WTC11 (cell line): Measurements from ENCODE around the gene TCF21. TPM values are rescaled to one million over a fixed set of nuclear protein-coding genes. Genes with fewer than 3 reads are reported as not detected.
A peak's percentile ranks its signal among the peaks of the same experiment; 100 is the strongest.

ENCODE experiments used
- ATAC-seq: fragments of 200-7000 bp; cut with Tn5 transposase; 2 replicates; pipeline ENCODE4 v1.10.0; 2021; ENCODE audit warnings: mild to moderate bottlenecking, moderate library complexity
- CTCF ChIA-PET: fragments of 300-600 bp; sonication (Branson Sonifier 250); formaldehyde crosslinking; loops from one replicate; lab custom pipeline; 2021; ENCODE audit warnings: antibody characterized with exemption; lab: Charles Lee
- POLR2A ChIA-PET: fragments of 350-600 bp; sonication (Branson Sonifier 250); formaldehyde crosslinking; loops from one replicate; lab custom pipeline; 2021; ENCODE audit warnings: antibody characterized with exemption; lab: Charles Lee
- DNase-seq: peaks from one replicate; pipeline ENCODE4 v3.0.0; 2021; ENCODE audit warnings: low spot score
- H3K27ac Mint-ChIP-seq: 2 replicates; pipeline ENCODE4 v1.8.0; 2021; ENCODE audit warnings: mixed read lengths
- H3K27me3 Mint-ChIP-seq: 2 replicates; pipeline ENCODE4 v1.8.0; 2021; ENCODE audit warnings: low read depth, mild to moderate bottlenecking, moderate library complexity, mixed read lengths
- H3K36me3 Mint-ChIP-seq: 2 replicates; pipeline ENCODE4 v1.8.0; 2021; ENCODE audit warnings: mixed read lengths
- H3K4me1 Mint-ChIP-seq: 2 replicates; pipeline ENCODE4 v1.8.0; 2022; ENCODE audit warnings: mixed read lengths
- H3K4me3 Mint-ChIP-seq: 2 replicates; pipeline ENCODE4 v1.8.0; 2021; ENCODE audit warnings: mild to moderate bottlenecking, moderate library complexity, mixed read lengths
- H3K9me3 Mint-ChIP-seq: 2 replicates; pipeline ENCODE4 v1.8.0; 2021; ENCODE audit warnings: mixed read lengths
- CREB1 ChIP-seq: sonication (generic); formaldehyde crosslinking; IDR thresholded peaks from 2 replicates; pipeline ENCODE4 v1.8.0; 2023; ENCODE audit warnings: mild to moderate bottlenecking, missing genetic modification reagents
- ETV6 ChIP-seq: sonication (generic); formaldehyde crosslinking; IDR thresholded peaks from 2 replicates; pipeline ENCODE4 v1.8.1; 2022; ENCODE audit warnings: mild to moderate bottlenecking, missing genetic modification reagents
- FOXK1 ChIP-seq: sonication (generic); formaldehyde crosslinking; IDR thresholded peaks from 2 replicates; pipeline ENCODE4 v1.8.0; 2022; ENCODE audit warnings: mild to moderate bottlenecking, moderate library complexity, missing genetic modification reagents
- IRF2 ChIP-seq: sonication (generic); formaldehyde crosslinking; IDR thresholded peaks from 2 replicates; pipeline ENCODE4 v1.8.0; 2022; ENCODE audit warnings: low read depth, missing genetic modification reagents, borderline replicate concordance
- MXD4 ChIP-seq: fragments of 250-450 bp; sonication (Bioruptor Pico); IDR thresholded peaks from 2 replicates; pipeline ENCODE4 v1.8.0; 2021; ENCODE audit warnings: mild to moderate bottlenecking, moderate library complexity, borderline replicate concordance
- NFATC4 ChIP-seq: fragments of 250-450 bp; sonication (Bioruptor Pico); IDR thresholded peaks from 2 replicates; pipeline ENCODE4 v1.9.0; 2021; ENCODE audit warnings: mild to moderate bottlenecking
- NR3C1 ChIP-seq: sonication (generic); formaldehyde crosslinking; conservative IDR thresholded peaks from 2 replicates; pipeline ENCODE4 v1.8.1; 2023; ENCODE audit warnings: low read depth, mild to moderate bottlenecking, missing genetic modification reagents
- RORB ChIP-seq: fragments of 250-450 bp; sonication (Bioruptor Pico); IDR thresholded peaks from 2 replicates; pipeline ENCODE4 v1.9.0; 2021; ENCODE audit warnings: mild to moderate bottlenecking
- SMAD3 ChIP-seq: sonication (generic); formaldehyde crosslinking; IDR thresholded peaks from 2 replicates; pipeline ENCODE4 v1.8.0; 2022; ENCODE audit warnings: missing genetic modification reagents, mild to moderate bottlenecking, borderline replicate concordance
- SMAD4 ChIP-seq: sonication (generic); formaldehyde crosslinking; IDR thresholded peaks from 2 replicates; pipeline ENCODE4 v1.8.0; 2022; ENCODE audit warnings: mild to moderate bottlenecking, missing genetic modification reagents
- SOX15 ChIP-seq: fragments of 250-450 bp; sonication (Bioruptor Pico); IDR thresholded peaks from 2 replicates; pipeline ENCODE4 v1.9.0; 2021; ENCODE audit warnings: mild to moderate bottlenecking
- ZNF138 ChIP-seq: sonication (generic); formaldehyde crosslinking; conservative IDR thresholded peaks from 2 replicates; pipeline ENCODE4 v1.8.1; 2022; ENCODE audit warnings: mild to moderate bottlenecking, moderate library complexity, missing genetic modification reagents
- ZNF671 ChIP-seq: fragments of 250-450 bp; sonication (Bioruptor Pico); IDR thresholded peaks from 2 replicates; pipeline ENCODE4 v1.8.0; 2021; ENCODE audit warnings: mild to moderate bottlenecking
- total RNA-seq: library from RNA; stranded (reverse); gene quantifications from 3 replicates; pipeline ENCODE4 v1.2.3, GENCODE V29; 2021
- TF ChIP-seq, protein P1 (sequence below): sonication (generic); formaldehyde crosslinking; IDR thresholded peaks from 2 replicates; pipeline ENCODE4 v1.8.0; 2023; ENCODE audit warnings: mild to moderate bottlenecking, missing genetic modification reagents
- TF ChIP-seq, protein P2 (sequence below): sonication (generic); formaldehyde crosslinking; IDR thresholded peaks from 2 replicates; pipeline ENCODE4 v1.8.1; 2022; ENCODE audit warnings: missing genetic modification reagents, borderline replicate concordance
- TF ChIP-seq, protein P3 (sequence below): sonication (generic); formaldehyde crosslinking; IDR thresholded peaks from 2 replicates; pipeline ENCODE4 v1.8.1; 2023; ENCODE audit warnings: mild to moderate bottlenecking, missing genetic modification reagents, borderline replicate concordance
- TF ChIP-seq, protein P4 (sequence below): fragments of 250-450 bp; sonication (Bioruptor Pico); IDR thresholded peaks from 2 replicates; pipeline ENCODE4 v1.9.0; 2021; ENCODE audit warnings: moderate library complexity, mild to moderate bottlenecking, inconsistent platforms, borderline replicate concordance
- TF ChIP-seq, protein P5 (sequence below): sonication (generic); formaldehyde crosslinking; IDR thresholded peaks from 2 replicates; pipeline ENCODE4 v1.8.0; 2022; ENCODE audit warnings: mild to moderate bottlenecking, missing genetic modification reagents
- TF ChIP-seq, protein P6 (sequence below): sonication (generic); formaldehyde crosslinking; conservative IDR thresholded peaks from 2 replicates; pipeline ENCODE4 v1.8.1; 2023; ENCODE audit warnings: mild to moderate bottlenecking, low read depth, missing genetic modification reagents, moderate library complexity
- TF ChIP-seq, protein P7 (sequence below): sonication (generic); formaldehyde crosslinking; IDR thresholded peaks from 2 replicates; pipeline ENCODE4 v1.8.1; 2022; ENCODE audit warnings: low read depth, missing genetic modification reagents, borderline replicate concordance

The TCF21 gene
- total RNA-seq, 1 experiment from 2014 or later: 0.22 TPM

DNA sequence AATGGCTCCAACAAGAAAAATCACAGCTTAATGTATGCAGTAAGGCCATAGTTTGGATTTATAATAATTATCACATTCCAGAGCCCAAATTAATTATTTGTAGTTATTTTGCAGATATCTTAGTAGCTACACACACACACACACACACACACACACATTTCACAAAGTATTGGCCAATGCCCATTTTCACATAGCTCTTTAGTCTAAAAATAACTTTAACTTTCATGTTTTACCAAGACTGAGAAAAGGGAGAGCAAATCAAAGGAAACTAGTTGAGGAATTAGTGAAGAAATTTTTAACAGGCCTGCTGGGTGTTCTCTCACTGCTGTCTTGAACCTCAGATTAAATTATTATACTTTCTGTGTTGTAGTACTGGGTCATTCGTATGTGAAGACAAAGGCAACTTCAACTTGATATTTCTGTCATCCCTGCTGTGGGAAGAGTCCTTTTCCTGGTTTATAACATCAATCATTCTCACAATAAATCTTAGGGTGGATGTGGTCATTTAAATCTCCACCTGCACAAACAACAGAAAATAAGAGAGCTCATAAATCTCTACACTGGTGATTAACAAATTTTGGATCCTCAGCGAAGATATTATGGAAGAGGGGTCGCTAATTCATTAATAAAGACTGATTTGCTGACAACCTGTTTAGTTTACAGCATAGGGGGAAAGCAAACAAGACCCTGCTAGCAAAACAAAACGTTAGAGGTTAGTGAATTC, 1.6 kb upstream of the TCF21 start (continued):
- TF ChIP-seq FOXK1 (CRISPR knock-in tag) (no peak), IRF2 (CRISPR knock-in tag) (no peak), SMAD3 (CRISPR knock-in tag) (no peak), SOX15 (CRISPR knock-in tag) (no peak)

DNA sequence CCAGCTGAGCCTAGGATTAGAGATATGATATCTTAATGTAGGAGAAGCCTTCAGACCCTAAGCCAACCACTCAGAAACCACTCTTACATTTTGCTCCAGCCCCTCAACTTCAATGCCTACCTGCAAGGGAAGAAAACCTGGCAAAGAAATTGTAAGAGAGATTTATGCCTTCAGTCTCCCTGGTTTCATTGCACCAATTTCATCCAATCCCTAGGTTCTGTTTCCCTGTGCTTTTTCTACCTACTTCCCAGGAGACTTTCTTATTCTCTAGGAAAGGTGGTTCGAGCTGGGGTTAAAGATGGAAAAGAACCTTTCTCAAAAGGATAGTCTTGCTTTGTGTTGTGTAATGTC, 1.1 kb upstream of the TCF21 start:
- Mint-ChIP-seq H3K27ac (no peak overlapping the region), H3K9me3 (no peaks in the 10 kb centered on the region), H3K27me3 (peaks cover 74% of the 10 kb centered on the region), H3K36me3 (no peaks in the 10 kb centered on the region), H3K4me3 (peak overlapping the region; percentile 93; the same call in 1 of the 2 replicates), H3K4me1 (peaks cover 28% of the 10 kb centered on the region)
- CTCF ChIA-PET: no interaction called here
- TF ChIP-seq NR3C1 (CRISPR knock-in tag) (no peak), CREB1 (CRISPR knock-in tag) (no peak), ETV6 (CRISPR knock-in tag) (no peak), NFATC4 (CRISPR knock-in tag) (no peak), ZNF138 (CRISPR knock-in tag) (no peak), IRF2 (CRISPR knock-in tag) (no peak), SMAD4 (no peak), MXD4 (CRISPR knock-in tag) (no peak), ZNF671 (CRISPR knock-in tag) (no peak), RORB (CRISPR knock-in tag) (no peak)
- TF ChIP-seq, protein P1, sequence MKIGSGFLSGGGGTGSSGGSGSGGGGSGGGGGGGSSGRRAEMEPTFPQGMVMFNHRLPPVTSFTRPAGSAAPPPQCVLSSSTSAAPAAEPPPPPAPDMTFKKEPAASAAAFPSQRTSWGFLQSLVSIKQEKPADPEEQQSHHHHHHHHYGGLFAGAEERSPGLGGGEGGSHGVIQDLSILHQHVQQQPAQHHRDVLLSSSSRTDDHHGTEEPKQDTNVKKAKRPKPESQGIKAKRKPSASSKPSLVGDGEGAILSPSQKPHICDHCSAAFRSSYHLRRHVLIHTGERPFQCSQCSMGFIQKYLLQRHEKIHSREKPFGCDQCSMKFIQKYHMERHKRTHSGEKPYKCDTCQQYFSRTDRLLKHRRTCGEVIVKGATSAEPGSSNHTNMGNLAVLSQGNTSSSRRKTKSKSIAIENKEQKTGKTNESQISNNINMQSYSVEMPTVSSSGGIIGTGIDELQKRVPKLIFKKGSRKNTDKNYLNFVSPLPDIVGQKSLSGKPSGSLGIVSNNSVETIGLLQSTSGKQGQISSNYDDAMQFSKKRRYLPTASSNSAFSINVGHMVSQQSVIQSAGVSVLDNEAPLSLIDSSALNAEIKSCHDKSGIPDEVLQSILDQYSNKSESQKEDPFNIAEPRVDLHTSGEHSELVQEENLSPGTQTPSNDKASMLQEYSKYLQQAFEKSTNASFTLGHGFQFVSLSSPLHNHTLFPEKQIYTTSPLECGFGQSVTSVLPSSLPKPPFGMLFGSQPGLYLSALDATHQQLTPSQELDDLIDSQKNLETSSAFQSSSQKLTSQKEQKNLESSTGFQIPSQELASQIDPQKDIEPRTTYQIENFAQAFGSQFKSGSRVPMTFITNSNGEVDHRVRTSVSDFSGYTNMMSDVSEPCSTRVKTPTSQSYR (CRISPR knock-in tag): no peak
- TF ChIP-seq, protein P2, sequence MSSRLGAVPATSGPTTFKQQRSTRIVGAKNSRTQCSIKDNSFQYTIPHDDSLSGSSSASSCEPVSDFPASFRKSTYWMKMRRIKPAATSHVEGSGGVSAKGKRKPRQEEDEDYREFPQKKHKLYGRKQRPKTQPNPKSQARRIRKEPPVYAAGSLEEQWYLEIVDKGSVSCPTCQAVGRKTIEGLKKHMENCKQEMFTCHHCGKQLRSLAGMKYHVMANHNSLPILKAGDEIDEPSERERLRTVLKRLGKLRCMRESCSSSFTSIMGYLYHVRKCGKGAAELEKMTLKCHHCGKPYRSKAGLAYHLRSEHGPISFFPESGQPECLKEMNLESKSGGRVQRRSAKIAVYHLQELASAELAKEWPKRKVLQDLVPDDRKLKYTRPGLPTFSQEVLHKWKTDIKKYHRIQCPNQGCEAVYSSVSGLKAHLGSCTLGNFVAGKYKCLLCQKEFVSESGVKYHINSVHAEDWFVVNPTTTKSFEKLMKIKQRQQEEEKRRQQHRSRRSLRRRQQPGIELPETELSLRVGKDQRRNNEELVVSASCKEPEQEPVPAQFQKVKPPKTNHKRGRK (CRISPR knock-in tag): no peak
- TF ChIP-seq, protein P3, sequence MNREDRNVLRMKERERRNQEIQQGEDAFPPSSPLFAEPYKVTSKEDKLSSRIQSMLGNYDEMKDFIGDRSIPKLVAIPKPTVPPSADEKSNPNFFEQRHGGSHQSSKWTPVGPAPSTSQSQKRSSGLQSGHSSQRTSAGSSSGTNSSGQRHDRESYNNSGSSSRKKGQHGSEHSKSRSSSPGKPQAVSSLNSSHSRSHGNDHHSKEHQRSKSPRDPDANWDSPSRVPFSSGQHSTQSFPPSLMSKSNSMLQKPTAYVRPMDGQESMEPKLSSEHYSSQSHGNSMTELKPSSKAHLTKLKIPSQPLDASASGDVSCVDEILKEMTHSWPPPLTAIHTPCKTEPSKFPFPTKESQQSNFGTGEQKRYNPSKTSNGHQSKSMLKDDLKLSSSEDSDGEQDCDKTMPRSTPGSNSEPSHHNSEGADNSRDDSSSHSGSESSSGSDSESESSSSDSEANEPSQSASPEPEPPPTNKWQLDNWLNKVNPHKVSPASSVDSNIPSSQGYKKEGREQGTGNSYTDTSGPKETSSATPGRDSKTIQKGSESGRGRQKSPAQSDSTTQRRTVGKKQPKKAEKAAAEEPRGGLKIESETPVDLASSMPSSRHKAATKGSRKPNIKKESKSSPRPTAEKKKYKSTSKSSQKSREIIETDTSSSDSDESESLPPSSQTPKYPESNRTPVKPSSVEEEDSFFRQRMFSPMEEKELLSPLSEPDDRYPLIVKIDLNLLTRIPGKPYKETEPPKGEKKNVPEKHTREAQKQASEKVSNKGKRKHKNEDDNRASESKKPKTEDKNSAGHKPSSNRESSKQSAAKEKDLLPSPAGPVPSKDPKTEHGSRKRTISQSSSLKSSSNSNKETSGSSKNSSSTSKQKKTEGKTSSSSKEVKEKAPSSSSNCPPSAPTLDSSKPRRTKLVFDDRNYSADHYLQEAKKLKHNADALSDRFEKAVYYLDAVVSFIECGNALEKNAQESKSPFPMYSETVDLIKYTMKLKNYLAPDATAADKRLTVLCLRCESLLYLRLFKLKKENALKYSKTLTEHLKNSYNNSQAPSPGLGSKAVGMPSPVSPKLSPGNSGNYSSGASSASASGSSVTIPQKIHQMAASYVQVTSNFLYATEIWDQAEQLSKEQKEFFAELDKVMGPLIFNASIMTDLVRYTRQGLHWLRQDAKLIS (CRISPR knock-in tag): no peak
- TF ChIP-seq, protein P4, sequence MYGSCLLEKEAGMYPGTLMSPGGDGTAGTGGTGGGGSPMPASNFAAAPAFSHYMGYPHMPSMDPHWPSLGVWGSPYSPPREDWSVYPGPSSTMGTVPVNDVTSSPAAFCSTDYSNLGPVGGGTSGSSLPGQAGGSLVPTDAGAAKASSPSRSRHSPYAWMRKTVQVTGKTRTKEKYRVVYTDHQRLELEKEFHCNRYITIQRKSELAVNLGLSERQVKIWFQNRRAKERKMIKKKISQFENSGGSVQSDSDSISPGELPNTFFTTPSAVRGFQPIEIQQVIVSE (CRISPR knock-in tag): no peak
- TF ChIP-seq, protein P5, sequence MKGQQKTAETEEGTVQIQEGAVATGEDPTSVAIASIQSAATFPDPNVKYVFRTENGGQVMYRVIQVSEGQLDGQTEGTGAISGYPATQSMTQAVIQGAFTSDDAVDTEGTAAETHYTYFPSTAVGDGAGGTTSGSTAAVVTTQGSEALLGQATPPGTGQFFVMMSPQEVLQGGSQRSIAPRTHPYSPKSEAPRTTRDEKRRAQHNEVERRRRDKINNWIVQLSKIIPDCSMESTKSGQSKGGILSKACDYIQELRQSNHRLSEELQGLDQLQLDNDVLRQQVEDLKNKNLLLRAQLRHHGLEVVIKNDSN (CRISPR knock-in tag): no peak
- TF ChIP-seq, protein P6, sequence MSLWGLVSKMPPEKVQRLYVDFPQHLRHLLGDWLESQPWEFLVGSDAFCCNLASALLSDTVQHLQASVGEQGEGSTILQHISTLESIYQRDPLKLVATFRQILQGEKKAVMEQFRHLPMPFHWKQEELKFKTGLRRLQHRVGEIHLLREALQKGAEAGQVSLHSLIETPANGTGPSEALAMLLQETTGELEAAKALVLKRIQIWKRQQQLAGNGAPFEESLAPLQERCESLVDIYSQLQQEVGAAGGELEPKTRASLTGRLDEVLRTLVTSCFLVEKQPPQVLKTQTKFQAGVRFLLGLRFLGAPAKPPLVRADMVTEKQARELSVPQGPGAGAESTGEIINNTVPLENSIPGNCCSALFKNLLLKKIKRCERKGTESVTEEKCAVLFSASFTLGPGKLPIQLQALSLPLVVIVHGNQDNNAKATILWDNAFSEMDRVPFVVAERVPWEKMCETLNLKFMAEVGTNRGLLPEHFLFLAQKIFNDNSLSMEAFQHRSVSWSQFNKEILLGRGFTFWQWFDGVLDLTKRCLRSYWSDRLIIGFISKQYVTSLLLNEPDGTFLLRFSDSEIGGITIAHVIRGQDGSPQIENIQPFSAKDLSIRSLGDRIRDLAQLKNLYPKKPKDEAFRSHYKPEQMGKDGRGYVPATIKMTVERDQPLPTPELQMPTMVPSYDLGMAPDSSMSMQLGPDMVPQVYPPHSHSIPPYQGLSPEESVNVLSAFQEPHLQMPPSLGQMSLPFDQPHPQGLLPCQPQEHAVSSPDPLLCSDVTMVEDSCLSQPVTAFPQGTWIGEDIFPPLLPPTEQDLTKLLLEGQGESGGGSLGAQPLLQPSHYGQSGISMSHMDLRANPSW: no peak
- TF ChIP-seq, protein P7, sequence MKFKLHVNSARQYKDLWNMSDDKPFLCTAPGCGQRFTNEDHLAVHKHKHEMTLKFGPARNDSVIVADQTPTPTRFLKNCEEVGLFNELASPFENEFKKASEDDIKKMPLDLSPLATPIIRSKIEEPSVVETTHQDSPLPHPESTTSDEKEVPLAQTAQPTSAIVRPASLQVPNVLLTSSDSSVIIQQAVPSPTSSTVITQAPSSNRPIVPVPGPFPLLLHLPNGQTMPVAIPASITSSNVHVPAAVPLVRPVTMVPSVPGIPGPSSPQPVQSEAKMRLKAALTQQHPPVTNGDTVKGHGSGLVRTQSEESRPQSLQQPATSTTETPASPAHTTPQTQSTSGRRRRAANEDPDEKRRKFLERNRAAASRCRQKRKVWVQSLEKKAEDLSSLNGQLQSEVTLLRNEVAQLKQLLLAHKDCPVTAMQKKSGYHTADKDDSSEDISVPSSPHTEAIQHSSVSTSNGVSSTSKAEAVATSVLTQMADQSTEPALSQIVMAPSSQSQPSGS (CRISPR knock-in tag): no peak
- DNase-seq (no peak), ATAC-seq (no peak)
- POLR2A ChIA-PET: no interaction called here
